Endothelial cell of umbilical vein (primary cell): ENCODE data around the gene ZSCAN16. TPM values are rescaled to one million over a fixed set of nuclear protein-coding genes. Genes with fewer than 3 reads are reported as not detected.
A peak's percentile ranks its signal among the peaks of the same experiment; 100 is the strongest.

Source experiments
- BruUV-seq: library from RNA; stranded (reverse); fragments of 400-500 nt; replicated peaks from 2 replicates; lab custom pipeline; 2021; lab: Mats Ljungman, UMichigan
- CTCF ChIA-PET: fragments of 300-600, 350-600 bp; sonication (Branson Sonifier 250); formaldehyde crosslinking; loops from one replicate; lab custom pipeline; 2021; ENCODE audit warnings: antibody characterized with exemption, inconsistent platforms; lab: Charles Lee
- POLR2A ChIA-PET: fragments of 300-600, 350-600 bp; sonication (Branson Sonifier 250); formaldehyde crosslinking; loops from one replicate; lab custom pipeline; 2021; ENCODE audit warnings: antibody characterized with exemption, inconsistent platforms; lab: Charles Lee
- DNase-seq: peaks from one replicate; pipeline ENCODE4 v3.0.0-alpha.2; 2011; ENCODE audit warnings: low read depth, low spot score
- FAIRE-seq: peaks from 2 replicates; lab custom pipeline; 2011; peaks lifted over from hg19 to GRCh38; lab: Jason Lieb, UNC
- H2AFZ ChIP-seq: 2 replicates; pipeline ENCODE4 v1.6.0; 2012; ENCODE audit warnings: low read depth, low read length, control low read depth, inconsistent platforms
- H3K27ac ChIP-seq: 2 replicates; pipeline ENCODE4 v1.5.1; 2011; ENCODE audit warnings: low read depth, mild to moderate bottlenecking, control low read depth, low read length, moderate library complexity; ENCODE audit not compliant: insufficient read depth
- H3K27me3 ChIP-seq, 2 experiments: 2 replicates each; pipeline versions ENCODE4 v1.6.0 to v1.6.1; 2011; ENCODE audit warnings: low read length in 2 of 2, mixed read lengths in 1 of 2; ENCODE audit not compliant: control insufficient read depth in 2 of 2, insufficient read depth in 2 of 2
- H3K36me3 ChIP-seq, 2 experiments: 2 replicates in 1 of 2; 3 replicates in 1 of 2; pipeline ENCODE4 v1.5.1; 2011; ENCODE audit warnings: low read length in 2 of 2, mild to moderate bottlenecking in 1 of 2, moderate library complexity in 1 of 2; ENCODE audit not compliant: control insufficient read depth in 2 of 2, insufficient read depth in 2 of 2; ENCODE audit errors: extremely low read depth in 1 of 2
- H3K4me1 ChIP-seq: 3 replicates; pipeline ENCODE4 v1.5.1; 2011; ENCODE audit warnings: mild to moderate bottlenecking, low read length; ENCODE audit not compliant: control insufficient read depth, insufficient read depth; ENCODE audit errors: extremely low read depth
- H3K4me2 ChIP-seq: 2 replicates; pipeline ENCODE4 v1.6.1; 2011; ENCODE audit warnings: low read length, control low read depth, mixed read lengths; ENCODE audit not compliant: insufficient read depth
- H3K4me3 ChIP-seq, 3 experiments: fragments of 200-600 bp in 1 of 3; sonication (generic), shearing (Covaris generic) in 1 of 3; replicated peaks in 1 of 3; 2 replicates each; pipeline ENCODE4 v1.5.1; 2011 to 2016; ENCODE audit warnings: control low read depth in 3 of 3, low read length in 3 of 3, mild to moderate bottlenecking in 2 of 3, inconsistent platforms in 1 of 3, low read depth in 1 of 3, moderate library complexity in 1 of 3; ENCODE audit not compliant: insufficient read depth in 1 of 3
- H3K79me2 ChIP-seq: 2 replicates; pipeline ENCODE4 v1.6.0; 2012; ENCODE audit warnings: low read length, inconsistent platforms; ENCODE audit not compliant: control insufficient read depth, insufficient read depth
- H3K9ac ChIP-seq: replicated peaks from 2 replicates; pipeline ENCODE3; 2011; ENCODE audit warnings: low read length, control low read depth; ENCODE audit not compliant: insufficient read depth; ENCODE audit errors: extremely low read depth
- H3K9me1 ChIP-seq: replicated peaks from 3 replicates; pipeline ENCODE4 v1.6.0; 2011; ENCODE audit warnings: mild to moderate bottlenecking, low read length; ENCODE audit not compliant: control insufficient read depth, insufficient read depth; ENCODE audit errors: extremely low read depth
- H3K9me3 ChIP-seq: replicated peaks from 2 replicates; pipeline ENCODE4 v1.5.1; 2012; ENCODE audit warnings: low read length, inconsistent platforms; ENCODE audit not compliant: control insufficient read depth, insufficient read depth
- H4K20me1 ChIP-seq: replicated peaks from 2 replicates; pipeline ENCODE3; 2011; ENCODE audit warnings: mild to moderate bottlenecking, low read length; ENCODE audit not compliant: control insufficient read depth, insufficient read depth; ENCODE audit errors: extremely low read depth
- CTCF ChIP-seq, 2 donors: IDR thresholded peaks; 1 replicate in 1 of 2; 2 replicates in 1 of 2; pipeline ENCODE4 v1.5.1; 2011; ENCODE audit warnings: low read length in 2 of 2, mild to moderate bottlenecking in 2 of 2, moderate library complexity in 2 of 2, control low read depth in 1 of 2, inconsistent platforms in 1 of 2, low read depth in 1 of 2; ENCODE audit not compliant: insufficient read depth in 1 of 2; ENCODE audit errors: extremely low read depth in 1 of 2
- EZH2 ChIP-seq: IDR thresholded peaks from 2 replicates; pipeline ENCODE4 v1.6.1; 2012; ENCODE audit warnings: borderline replicate concordance, low read depth, mild to moderate bottlenecking, moderate library complexity, low read length, inconsistent platforms; ENCODE audit not compliant: severe bottlenecking
- GATA2 ChIP-seq: IDR thresholded peaks from 2 replicates; pipeline ENCODE4 v1.7.0; 2011; ENCODE audit warnings: low read depth, mild to moderate bottlenecking, moderate library complexity, mixed read lengths, low read length; ENCODE audit not compliant: insufficient read length, insufficient read depth
- JUN ChIP-seq: IDR thresholded peaks from 2 replicates; pipeline ENCODE4 v1.6.1; 2011; ENCODE audit warnings: borderline replicate concordance, low read depth; ENCODE audit not compliant: insufficient read length, insufficient read depth
- MAX ChIP-seq: IDR thresholded peaks from 2 replicates; pipeline ENCODE4 v1.6.1; 2011; ENCODE audit not compliant: insufficient read depth, insufficient read length
- MYC ChIP-seq: IDR thresholded peaks from one replicate; pipeline ENCODE4 v1.6.1; 2011; ENCODE audit warnings: mild to moderate bottlenecking, low read depth, low read length
- POLR2A ChIP-seq: IDR thresholded peaks from 2 replicates; pipeline ENCODE4 v1.6.1; 2012; ENCODE audit warnings: low read depth, mild to moderate bottlenecking, control low read depth, low read length
- POLR2AphosphoS5 ChIP-seq: IDR thresholded peaks from 2 replicates; pipeline ENCODE4 v1.6.1; 2012; ENCODE audit warnings: low read depth, mild to moderate bottlenecking, control low read depth, low read length, moderate library complexity; ENCODE audit not compliant: insufficient read depth
- dilution Hi-C: fragments of 300-500 bp; cut with MboI; formaldehyde crosslinking; loops from one replicate; pipeline ENCODE4 v1.15.0; 2019; ENCODE audit warnings: low sequenced_read_pairs; ENCODE audit not compliant: extremely low pct_ligation_motif_present
- intact Hi-C: fragments of 100-400 bp; cut with micrococcal nuclease; formaldehyde crosslinking; loops from one replicate; pipeline ENCODE4 v1.10.0; 2022
- polyA plus RNA-seq, 4 experiments: library from polyadenylated mRNA; depleted of rRNA in 3 of 4; stranded (reverse) in 3 of 4; unstranded in 1 of 4; fragments of >200 nt; gene quantifications; 2 replicates each; pipeline versions ENCODE4 v1.2.1 to v1.2.3, GENCODE V29; 2011 to 2012; ENCODE audit warnings: missing spikeins in 1 of 4
- total RNA-seq: library from RNA; stranded (reverse); gene quantifications from 2 replicates; pipeline ENCODE4 v1.2.3, GENCODE V29; 2021

Gene ZSCAN16
- total and polyA plus RNA-seq, 2 donors (not counting 3 experiments of a cell fraction or from before 2014, with no cell fraction given): 4.9 to 7.7 TPM

- H3K79me2 ChIP-seq: no peaks in the 10 kb centered on the region
- FAIRE-seq (peak; percentile 66), DNase-seq (peak; percentile 16)
- H3K9me3 ChIP-seq: no peaks in the 10 kb centered on the region
- no peaks in the 10 kb centered on the region for H3K9me1 ChIP-seq
- no peaks in the 10 kb centered on the region for H4K20me1 ChIP-seq
- H3K27me3 ChIP-seq: peaks cover 0 to under 1% of the 10 kb centered on the region in 2 experiments
- no peak overlapping the region for H3K9ac ChIP-seq
- peaks cover 0 to 1% of the 10 kb centered on the region in 2 experiments for H3K36me3 ChIP-seq
- POLR2A ChIA-PET: no interaction called here
- dilution Hi-C loops: no loop called here
- TF ChIP-seq MAX: no peak
- TF ChIP-seq MYC: no peak
- TF ChIP-seq POLR2AphosphoS5: peak; percentile 22
- peak; percentile 50 for TF ChIP-seq POLR2A
- TF ChIP-seq GATA2: no peak
- no peak for TF ChIP-seq JUN
- no peak for TF ChIP-seq EZH2
- TF ChIP-seq CTCF (IDR thresholded peaks at IDR 0.05; ENCODE audit: extremely low read depth in 1 of 2, insufficient read depth in 1 of 2, low read depth in 1 of 2, low read length in 2 of 2): no peak
- H3K27ac ChIP-seq: no peak overlapping the region
- peak overlapping the region; percentile 74 for H3K4me2 ChIP-seq
- H3K4me3 ChIP-seq: peak overlapping the region; percentile 13 to 52 (median 26)
- intact Hi-C loops: no loop called here
- CTCF ChIA-PET: interaction anchor here (0.7 to 2.0 kb wide), 4 partner anchors 14 to 195 kb away, joined by 3 to 5 read pairs (median 4); partner anchors contain the start of gene ZKSCAN8
- H3K4me1 ChIP-seq: peaks cover 6% of the 10 kb centered on the region
- no TSS peak for BruUV-seq
- peak overlapping the region; percentile 97 for H2AFZ ChIP-seq
Observed at GRCh38 chr6:28161410-28162079, 37.1 kb downstream of the ZSCAN16 start.
